ENCODE results near the gene PRR7. TPM values are rescaled to one million over a fixed set of nuclear protein-coding genes. Genes with fewer than 3 reads are reported as not detected.

Gene PRR7
- total RNA-seq, 1 donor from 2014 or later = 5.8 TPM

GRCh38 chr5:177465044-177465443 is 18.4 kb downstream of the PRR7 start:
- no peak for DNase-seq (ENCODE audit: low read depth)
- Histone ChIP-seq H3K4me3 (ENCODE audit: low read depth, low read length) (no peak overlapping the region), H3K27me3 (ENCODE audit: control insufficient read depth, insufficient read depth, low read length) (no peaks in the 10 kb centered on the region), H3K36me3 (ENCODE audit: control insufficient read depth, insufficient read depth, low read length) (peaks cover 4% of the 10 kb centered on the region)
- no peak for TF ChIP-seq CTCF (IDR thresholded peaks at IDR 0.05; ENCODE audit: insufficient read depth, low read length, poor library complexity, severe bottlenecking)

GRCh38 chr5:177466861-177467260 is 20.2 kb downstream of the PRR7 start:
- no peak for TF ChIP-seq CTCF (IDR thresholded peaks at IDR 0.05; ENCODE audit: insufficient read depth, low read length, poor library complexity, severe bottlenecking)
- peaks cover 6% of the 10 kb centered on the region for H3K36me3 ChIP-seq (ENCODE audit: control insufficient read depth, insufficient read depth, low read length)
- no peak overlapping the region for H3K4me3 ChIP-seq (ENCODE audit: low read depth, low read length)
- H3K27me3 ChIP-seq (ENCODE audit: control insufficient read depth, insufficient read depth, low read length) = no peaks in the 10 kb centered on the region
- no peak for DNase-seq (ENCODE audit: low read depth)

DNA sequence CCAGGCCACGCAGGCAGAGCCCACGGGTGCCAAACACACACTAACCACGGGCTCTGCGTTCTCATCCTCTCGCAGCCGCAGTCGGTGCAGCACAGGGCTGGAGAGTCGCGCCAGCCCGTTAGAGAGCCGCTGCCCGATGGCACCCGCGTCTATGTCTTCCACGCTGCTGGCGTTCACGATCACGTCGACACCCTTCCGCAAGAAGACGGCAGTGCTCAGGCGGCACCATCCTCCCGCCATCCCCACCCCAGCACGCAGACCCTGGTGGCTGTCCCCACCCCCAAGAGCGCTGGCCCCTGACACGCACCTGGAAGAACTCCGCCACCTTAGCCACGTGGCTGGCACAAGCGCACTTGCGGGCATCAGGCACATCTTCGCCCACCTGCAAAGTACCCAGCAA is 20.8 kb downstream of the PRR7 start:
- Histone ChIP-seq H3K4me3 (ENCODE audit: low read depth, low read length) (no peak overlapping the region), H3K36me3 (ENCODE audit: control insufficient read depth, insufficient read depth, low read length) (peaks cover 6% of the 10 kb centered on the region), H3K27me3 (ENCODE audit: control insufficient read depth, insufficient read depth, low read length) (no peaks in the 10 kb centered on the region)
- DNase-seq (ENCODE audit: low read depth) = no peak
- TF ChIP-seq CTCF (IDR thresholded peaks at IDR 0.05; ENCODE audit: insufficient read depth, low read length, poor library complexity, severe bottlenecking) = no peak

DNA sequence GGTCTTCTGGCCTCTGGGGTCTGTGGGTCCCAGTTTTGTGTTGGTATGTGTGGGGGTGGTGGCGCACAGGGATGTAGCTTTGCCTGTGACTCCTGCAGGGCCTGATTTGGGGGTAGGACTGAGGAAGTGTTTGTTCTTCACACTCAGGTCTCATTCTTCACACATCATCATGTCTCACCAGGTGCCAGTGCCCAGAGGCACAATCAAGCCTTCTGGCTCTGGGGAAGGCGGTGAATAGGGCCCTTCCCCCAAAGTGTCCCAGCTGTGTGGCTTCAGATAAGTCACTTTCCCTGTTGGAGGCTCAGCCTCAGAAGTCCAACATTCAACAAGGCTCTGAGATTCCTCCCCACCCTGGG is 21.7 kb downstream of the PRR7 start:
- H3K27me3 ChIP-seq (ENCODE audit: control insufficient read depth, insufficient read depth, low read length) = no peaks in the 10 kb centered on the region
- no peak overlapping the region for H3K4me3 ChIP-seq (ENCODE audit: low read depth, low read length)
- no peak for TF ChIP-seq CTCF (IDR thresholded peaks at IDR 0.05; ENCODE audit: insufficient read depth, low read length, poor library complexity, severe bottlenecking)
- H3K36me3 ChIP-seq (ENCODE audit: control insufficient read depth, insufficient read depth, low read length) = peaks cover 6% of the 10 kb centered on the region
- no peak for DNase-seq (ENCODE audit: low read depth)

- TF ChIP-seq CTCF (IDR thresholded peaks at IDR 0.05; ENCODE audit: insufficient read depth, low read length, poor library complexity, severe bottlenecking) = no peak
- no peak for DNase-seq (ENCODE audit: low read depth)
- Histone ChIP-seq H3K27me3 (ENCODE audit: control insufficient read depth, insufficient read depth, low read length) (no peaks in the 10 kb centered on the region), H3K4me3 (ENCODE audit: low read depth, low read length) (no peak overlapping the region), H3K36me3 (ENCODE audit: control insufficient read depth, insufficient read depth, low read length) (peaks cover 6% of the 10 kb centered on the region)
Measured at GRCh38 chr5:177468685-177469628, 22.3 kb downstream of the PRR7 start.
